IPS DF 4.7 (cell line): ENCODE measurements around the gene LIPM.

Source experiments
- DNase-seq: peaks from one replicate; pipeline ENCODE4 v3.0.0-alpha.2; 2013; ENCODE audit warnings: low spot score; ENCODE audit errors: extremely low read depth

LIPM gene

DNA sequence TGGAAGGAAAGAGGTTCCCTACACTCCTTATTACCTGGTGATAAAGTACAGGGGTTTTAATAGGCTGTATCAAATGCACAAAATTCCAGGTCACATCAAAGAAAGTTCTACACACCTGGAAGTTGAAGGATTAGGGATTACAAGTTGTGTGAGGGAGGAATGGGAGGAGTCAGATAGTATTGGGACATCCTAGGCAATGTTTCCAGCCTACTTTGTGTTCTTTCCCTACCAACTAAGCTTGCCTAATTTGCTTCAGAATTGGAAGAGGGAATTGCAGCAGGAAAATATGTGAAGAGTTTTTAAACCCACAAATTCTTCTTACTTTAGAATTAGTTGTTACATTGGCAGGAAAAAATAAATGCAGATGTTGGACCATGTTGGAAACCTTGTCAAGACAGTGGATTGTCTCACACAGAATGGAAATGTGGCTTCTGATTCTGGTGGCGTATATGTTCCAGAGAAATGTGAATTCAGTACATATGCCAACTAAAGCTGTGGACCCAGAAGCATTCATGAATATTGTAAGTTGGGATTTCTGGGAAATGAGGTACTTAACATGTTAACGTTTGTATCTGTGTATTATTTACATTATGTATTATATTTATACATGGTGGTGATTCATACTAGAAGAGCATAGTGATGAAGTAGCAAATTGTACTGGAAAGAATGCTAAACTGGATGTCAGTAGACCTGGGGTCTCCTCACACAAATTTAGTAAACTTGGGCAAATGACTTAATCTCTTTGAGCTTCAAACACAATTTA lies at the start of gene LIPM:
Gene LIPM, plus strand, starts transcription at position 208 of the 763 bp plus-strand sequence. Its CDS starts 167 bp downstream, at position 375.
- DNase-seq: no peak

DNA sequence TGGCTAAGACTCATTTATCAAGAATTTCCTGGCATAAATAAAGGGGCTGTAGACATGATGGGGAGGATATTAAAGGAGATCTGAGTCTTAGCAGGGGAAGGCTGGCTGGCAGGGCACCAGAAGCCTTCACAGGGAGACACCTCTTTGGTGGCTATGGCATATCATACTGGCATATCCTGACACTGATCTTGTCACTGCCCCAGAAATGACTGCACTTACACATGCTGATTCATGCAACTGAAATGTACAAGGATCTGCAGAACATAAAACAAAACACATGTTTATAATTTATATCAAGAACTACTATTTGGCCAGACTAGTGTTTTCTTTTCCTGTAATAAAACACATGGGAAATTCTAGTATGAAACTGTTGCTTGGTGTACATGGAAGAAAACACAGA lies 48.2 kb upstream of the LIPM start:
- DNase-seq: no peak

GRCh38 chr10:88755753-88756152 lies 46.8 kb upstream of the LIPM start:
- no peak for DNase-seq

- DNase-seq: no peak
These were observed 45.9 kb upstream of the LIPM start for GRCh38 chr10:88756660-88757059.

DNA sequence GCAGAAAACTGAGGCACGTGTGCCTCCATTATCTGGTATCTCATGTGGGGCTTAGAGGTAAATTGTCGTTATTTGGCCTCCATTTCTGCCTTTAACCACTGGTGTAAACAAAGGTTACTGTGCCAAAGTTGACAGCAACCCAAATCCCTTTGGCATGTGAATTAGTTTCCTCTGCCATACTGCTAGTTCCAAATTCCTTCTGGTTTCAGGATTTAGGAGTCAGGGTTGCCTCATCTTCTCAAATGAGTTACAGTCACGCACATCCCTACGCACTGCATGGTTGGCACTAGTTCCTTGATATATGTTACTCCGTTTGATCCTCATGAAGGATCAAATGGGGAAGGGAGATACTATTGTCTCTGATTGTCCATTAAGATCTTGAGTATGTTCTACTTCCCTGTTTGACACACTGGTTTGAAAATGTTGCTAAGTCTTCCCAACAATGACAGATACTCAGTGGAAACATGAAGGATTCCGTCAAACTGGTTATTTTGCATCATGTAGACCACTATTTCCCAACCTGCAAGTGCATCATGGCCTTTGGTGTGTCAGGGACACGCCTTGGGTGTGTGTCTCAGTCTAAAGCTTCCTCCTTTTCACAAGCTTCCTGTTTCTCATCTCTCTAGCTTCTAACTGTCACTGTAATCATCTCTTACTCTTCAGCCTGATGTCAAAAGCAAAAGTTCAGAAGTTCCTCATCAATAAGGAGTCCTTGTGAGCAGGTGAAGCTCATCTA lies 43.0 kb upstream of the LIPM start, which contains the start of gene LIPN:
Gene LIPN, plus strand, starts transcription at position 655 of the 736 bp plus-strand sequence. CDS start 1,386 bp downstream, outside the sequence.
- no peak for DNase-seq

GRCh38 chr10:88762906-88763305 lies 39.6 kb upstream of the LIPM start:
- no peak for DNase-seq

DNA sequence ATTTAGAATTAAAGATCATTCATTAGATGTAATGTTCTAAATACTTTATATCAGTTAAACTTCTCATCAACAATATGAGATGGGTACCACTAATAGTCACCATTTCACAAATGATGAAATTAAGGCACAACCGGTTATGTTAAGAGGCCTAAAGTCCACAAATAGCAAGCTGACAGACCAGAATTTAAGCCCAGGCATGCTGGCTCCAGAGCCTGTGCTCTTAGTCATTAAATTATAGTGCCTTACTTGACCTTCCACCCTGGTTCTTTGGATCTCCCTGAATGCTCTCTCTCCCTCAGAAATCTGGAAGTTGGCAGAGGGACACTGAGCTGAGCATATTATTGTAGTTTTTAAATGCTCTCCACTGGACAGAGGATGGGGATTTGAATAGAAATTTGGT lies 39.1 kb upstream of the LIPM start:
- no peak for DNase-seq

DNA sequence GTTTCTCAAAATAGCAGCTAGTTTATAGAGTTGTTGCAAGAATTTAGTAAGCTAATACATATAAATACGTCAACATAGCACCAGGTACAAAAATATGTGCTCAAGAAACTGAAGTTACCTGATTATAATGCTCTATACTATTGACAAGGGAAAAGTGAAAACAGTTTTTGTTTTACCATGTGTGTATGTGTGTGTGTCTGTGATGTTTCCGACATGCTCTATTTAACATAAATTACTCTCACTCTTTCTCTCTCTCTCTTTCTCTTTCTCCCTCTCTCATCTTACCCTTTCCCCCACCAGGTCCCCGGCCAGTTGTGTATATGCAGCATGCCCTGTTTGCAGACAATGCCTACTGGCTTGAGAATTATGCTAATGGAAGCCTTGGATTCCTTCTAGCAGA lies 38.4 kb upstream of the LIPM start:
- DNase-seq: no peak

DNA sequence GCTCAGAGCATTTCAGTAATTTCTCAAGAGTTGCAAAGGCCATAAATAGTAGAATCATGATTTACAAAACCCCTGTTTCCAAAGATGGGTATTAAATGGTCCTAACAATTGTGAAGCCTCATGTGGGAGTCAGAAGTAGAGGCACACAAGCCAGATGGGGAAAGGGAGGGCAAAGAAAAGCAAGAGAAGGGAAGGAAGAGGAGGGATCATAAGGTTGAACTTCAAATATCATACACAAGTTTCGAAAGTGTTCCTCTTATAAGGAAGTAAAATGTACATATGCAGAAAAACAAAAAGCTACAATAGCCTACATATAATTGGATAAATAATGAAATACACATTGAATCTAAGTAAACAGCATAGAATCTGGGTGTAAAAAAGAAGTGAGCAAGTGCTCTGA lies 36.7 kb upstream of the LIPM start:
- DNase-seq: no peak

DNA sequence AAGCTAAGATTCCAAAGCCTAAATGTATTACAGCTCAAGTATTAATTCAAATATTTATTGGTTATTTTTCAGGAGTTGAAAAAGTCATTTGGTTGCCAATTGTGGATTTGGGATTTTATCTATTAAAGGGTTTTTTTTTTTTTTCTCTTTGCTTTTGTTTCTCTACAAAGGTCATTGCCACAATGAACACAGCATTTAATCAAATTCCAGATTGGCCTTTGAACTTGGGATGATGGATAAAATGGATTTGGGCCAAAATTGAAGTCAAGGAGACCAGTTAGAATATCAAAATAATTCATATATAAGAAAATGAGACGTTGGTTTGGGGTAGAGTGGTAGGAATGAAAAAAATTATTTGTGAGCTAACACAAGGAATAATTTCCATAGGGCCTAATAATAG lies 33.1 kb upstream of the LIPM start:
- DNase-seq: no peak

DNA sequence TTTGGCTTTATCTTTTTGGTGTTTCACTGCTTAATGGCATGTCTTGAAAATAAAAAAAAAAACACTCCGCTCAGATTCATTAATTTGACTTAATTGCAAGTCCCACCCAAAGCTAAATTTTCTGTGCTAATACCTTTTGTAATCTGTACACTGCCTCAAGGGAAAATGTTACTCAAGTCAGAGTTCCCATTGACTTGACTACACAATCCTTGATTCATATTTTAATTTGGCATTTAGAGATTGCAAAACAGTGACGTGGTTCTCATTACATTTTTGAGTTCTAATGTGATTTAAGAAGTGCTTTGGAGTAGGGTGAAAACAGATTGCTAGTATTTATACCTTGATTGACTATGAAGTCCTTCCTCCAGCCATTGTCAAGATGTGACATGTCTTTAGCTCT lies 21.3 kb upstream of the LIPM start:
- DNase-seq: no peak

- no peak for DNase-seq
These were observed 20.3 kb upstream of the LIPM start for GRCh38 chr10:88782222-88782621.

DNA sequence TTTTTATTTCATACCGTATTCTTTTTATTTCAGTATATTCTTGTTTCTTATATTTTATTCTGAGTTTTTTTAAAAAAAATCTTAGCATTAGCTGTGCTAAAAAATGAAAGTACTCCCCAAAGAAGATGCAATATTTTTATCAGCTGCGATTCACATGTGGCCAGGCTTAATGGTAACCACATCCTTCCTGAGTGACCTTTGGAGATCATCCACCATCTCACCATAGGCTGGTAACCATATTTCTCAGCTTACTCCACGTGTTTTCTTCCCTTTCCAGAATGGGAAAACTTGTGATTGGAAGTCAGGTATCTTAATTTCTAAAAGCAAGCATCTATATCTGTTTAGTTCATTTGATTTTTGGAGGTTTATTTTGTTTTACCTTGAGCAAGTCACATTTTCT lies 18.8 kb upstream of the LIPM start:
- DNase-seq: no peak

DNA sequence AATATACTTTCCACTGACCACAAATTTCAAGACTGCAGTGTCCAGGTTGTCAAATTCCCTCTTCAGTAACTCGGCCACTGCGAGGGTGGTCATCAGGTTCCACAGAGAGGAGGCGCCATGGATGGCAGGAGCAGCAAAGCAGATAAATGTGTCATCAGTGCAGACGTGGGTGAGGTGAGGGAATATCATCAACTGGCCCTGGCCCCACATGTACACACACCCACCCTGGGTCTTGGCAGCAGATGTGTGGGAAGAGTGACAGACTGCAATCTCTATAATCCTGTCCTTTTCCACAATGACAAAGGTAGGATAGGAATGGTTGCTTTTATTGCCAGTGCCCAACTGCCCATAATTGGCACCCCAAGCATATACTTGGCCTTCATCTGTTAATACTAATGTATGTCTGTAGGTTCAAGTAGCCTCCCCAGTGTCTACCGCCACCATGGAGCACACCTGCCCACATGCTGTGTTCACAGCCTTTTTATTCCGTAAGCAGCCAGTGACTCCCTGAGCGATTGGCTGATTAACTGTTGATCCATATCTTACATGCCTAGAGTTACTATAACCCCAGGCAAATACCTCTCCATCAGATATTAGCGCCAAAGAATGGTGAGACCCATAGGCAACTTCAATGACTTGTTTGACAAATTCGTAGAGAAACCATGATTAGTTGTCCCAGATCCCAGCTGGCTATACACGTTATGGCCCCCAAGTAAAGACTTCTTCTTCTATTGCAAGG lies 16.3 kb upstream of the LIPM start:
- DNase-seq: no peak

GRCh38 chr10:88787463-88787862 lies 15.1 kb upstream of the LIPM start:
- no peak for DNase-seq

GRCh38 chr10:88788924-88789323 lies 13.6 kb upstream of the LIPM start:
- DNase-seq: no peak

DNA sequence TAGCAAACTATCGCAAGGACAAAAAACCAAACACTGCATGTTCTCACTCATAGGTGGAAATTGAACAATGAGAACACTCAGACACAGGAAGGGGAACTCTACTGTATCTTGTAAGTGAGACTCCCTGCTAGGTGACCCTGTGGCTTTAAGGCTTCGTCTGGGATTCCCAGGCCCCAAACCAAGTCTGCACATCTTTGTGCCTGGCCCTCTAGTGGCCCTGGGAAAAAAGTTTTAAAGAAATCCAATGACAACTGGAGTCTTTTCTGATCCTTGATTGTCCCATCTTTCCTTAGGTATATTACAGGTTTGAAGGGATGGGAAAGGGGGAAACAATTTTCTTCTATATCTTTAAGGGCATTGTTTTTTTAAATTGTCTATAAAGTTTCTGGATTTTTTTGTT lies 10.6 kb upstream of the LIPM start:
- no peak for DNase-seq

GRCh38 chr10:88792661-88793060 lies 9.9 kb upstream of the LIPM start:
- DNase-seq: no peak

- no peak for DNase-seq
These were observed 8.7 kb upstream of the LIPM start for GRCh38 chr10:88793712-88794299.

- no peak for DNase-seq
These were observed 7.8 kb upstream of the LIPM start for GRCh38 chr10:88794731-88795130.
